Femur (tissue), 1 donor: ENCODE results near the gene STX8.
A peak's percentile ranks its signal among the peaks of the same experiment; 100 is the strongest.

Experiments
- DNase-seq: peaks from one replicate; pipeline ENCODE4 v3.0.0-alpha.2; 2017

STX8 gene

GRCh38 chr17:9236286-9237052 is 339.2 kb downstream of the STX8 start:
- peak; percentile 62 for DNase-seq

- DNase-seq: no peak
Measured at GRCh38 chr17:9235346-9235745, 340.3 kb downstream of the STX8 start.

- no peak for DNase-seq
Measured at GRCh38 chr17:9234389-9234945, 341.2 kb downstream of the STX8 start.

- no peak for DNase-seq
Measured at GRCh38 chr17:9233761-9234160, 341.9 kb downstream of the STX8 start.

GRCh38 chr17:9233271-9233599 is 342.4 kb downstream of the STX8 start:
- DNase-seq: no peak

GRCh38 chr17:9232591-9233270 is 342.9 kb downstream of the STX8 start:
- DNase-seq: peak; percentile 77

- DNase-seq: no peak
Measured at GRCh38 chr17:9232155-9232475, 343.5 kb downstream of the STX8 start.

GRCh38 chr17:9231449-9232154 is 344.0 kb downstream of the STX8 start:
- DNase-seq: no peak

GRCh38 chr17:9230861-9231260 is 344.8 kb downstream of the STX8 start:
- no peak for DNase-seq

- no peak for DNase-seq
Measured at GRCh38 chr17:9230346-9230745, 345.3 kb downstream of the STX8 start.

GRCh38 chr17:9229826-9230201 is 345.8 kb downstream of the STX8 start:
- no peak for DNase-seq

GRCh38 chr17:9229160-9229825 is 346.3 kb downstream of the STX8 start:
- DNase-seq: no peak

GRCh38 chr17:9228408-9229159 is 347.0 kb downstream of the STX8 start:
- peak; percentile 56 for DNase-seq

GRCh38 chr17:9227819-9228407 is 347.7 kb downstream of the STX8 start:
- no peak for DNase-seq

GRCh38 chr17:9226794-9227135 is 348.9 kb downstream of the STX8 start:
- DNase-seq: no peak

- DNase-seq: no peak
Measured at GRCh38 chr17:9226130-9226793, 349.4 kb downstream of the STX8 start.

- DNase-seq: no peak
Measured at GRCh38 chr17:9225305-9226101, 350.1 kb downstream of the STX8 start.

- DNase-seq: no peak
Measured at GRCh38 chr17:9224485-9224884, 351.1 kb downstream of the STX8 start.

GRCh38 chr17:9223531-9223930 is 352.1 kb downstream of the STX8 start:
- DNase-seq: no peak

GRCh38 chr17:9221922-9222180 is 353.8 kb downstream of the STX8 start:
- DNase-seq: no peak
